PC-9 (cell line): ENCODE results near the gene SPATA3.

ENCODE experiments used
- EZH2 ChIP-seq: fragments of 200-600 bp; sonication (generic); IDR thresholded peaks from 2 replicates; pipeline ENCODE4 v1.8.0; 2017; ENCODE audit warnings: antibody characterized with exemption, low read depth
- TF ChIP-seq, protein P1 (sequence below): fragments of 200-600 bp; sonication (generic); conservative IDR thresholded peaks from 2 replicates; pipeline ENCODE4 v1.6.1; 2017; ENCODE audit warnings: mixed run types, antibody characterized with exemption, mild to moderate bottlenecking, moderate library complexity

DNA sequence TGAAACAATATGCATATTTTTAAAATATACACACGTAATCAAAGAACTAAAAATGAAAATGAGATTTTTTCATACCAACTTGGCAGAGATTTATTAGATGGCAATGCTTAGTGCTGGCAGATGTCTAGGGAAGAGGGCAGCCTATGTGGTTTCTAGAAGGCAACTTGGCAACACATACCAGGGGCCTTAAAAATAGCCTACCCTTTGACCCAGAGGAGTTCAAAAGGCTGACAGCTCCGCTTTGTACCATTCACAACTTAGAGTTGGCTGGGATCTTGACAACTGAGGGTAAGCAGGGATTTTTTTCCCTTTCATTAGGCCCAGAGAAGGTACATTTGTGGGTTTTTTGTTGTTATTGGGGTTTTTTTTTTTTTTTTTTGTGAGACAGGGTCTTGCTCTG is 44.5 kb upstream of the SPATA3 start:
- TF ChIP-seq, protein P1, sequence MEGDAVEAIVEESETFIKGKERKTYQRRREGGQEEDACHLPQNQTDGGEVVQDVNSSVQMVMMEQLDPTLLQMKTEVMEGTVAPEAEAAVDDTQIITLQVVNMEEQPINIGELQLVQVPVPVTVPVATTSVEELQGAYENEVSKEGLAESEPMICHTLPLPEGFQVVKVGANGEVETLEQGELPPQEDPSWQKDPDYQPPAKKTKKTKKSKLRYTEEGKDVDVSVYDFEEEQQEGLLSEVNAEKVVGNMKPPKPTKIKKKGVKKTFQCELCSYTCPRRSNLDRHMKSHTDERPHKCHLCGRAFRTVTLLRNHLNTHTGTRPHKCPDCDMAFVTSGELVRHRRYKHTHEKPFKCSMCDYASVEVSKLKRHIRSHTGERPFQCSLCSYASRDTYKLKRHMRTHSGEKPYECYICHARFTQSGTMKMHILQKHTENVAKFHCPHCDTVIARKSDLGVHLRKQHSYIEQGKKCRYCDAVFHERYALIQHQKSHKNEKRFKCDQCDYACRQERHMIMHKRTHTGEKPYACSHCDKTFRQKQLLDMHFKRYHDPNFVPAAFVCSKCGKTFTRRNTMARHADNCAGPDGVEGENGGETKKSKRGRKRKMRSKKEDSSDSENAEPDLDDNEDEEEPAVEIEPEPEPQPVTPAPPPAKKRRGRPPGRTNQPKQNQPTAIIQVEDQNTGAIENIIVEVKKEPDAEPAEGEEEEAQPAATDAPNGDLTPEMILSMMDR, result no peak
- TF ChIP-seq EZH2, result no peak
